SK-N-MC (cell line): ENCODE data around the gene RAB18.

Experiments used
- EZH2 ChIP-seq: fragments of 200-600 bp; sonication (generic); IDR thresholded peaks from one replicate; pipeline ENCODE4 v1.6.1; 2017; ENCODE audit warnings: antibody characterized with exemption
- POLR2AphosphoS5 ChIP-seq: IDR thresholded peaks from 2 replicates; pipeline ENCODE4 v1.6.1; 2012; ENCODE audit warnings: mild to moderate bottlenecking, low read depth, low read length, borderline replicate concordance

GRCh38 chr10:27500096-27500495 is 4.0 kb upstream of the RAB18 start:
- TF ChIP-seq POLR2AphosphoS5 (no peak), EZH2 (no peak)
